Nephron (organoid): ENCODE measurements around the gene PCBP3.

Source experiments
- H3K27ac Mint-ChIP-seq, 3 experiments: 2 replicates each; pipeline ENCODE4 v1.8.0; 2020; ENCODE audit warnings: mixed read lengths in 3 of 3, mild to moderate bottlenecking in 2 of 3, moderate library complexity in 1 of 3
- H3K27me3 Mint-ChIP-seq: 2 replicates; pipeline ENCODE4 v1.8.0; 2021; ENCODE audit warnings: low read depth, mild to moderate bottlenecking, moderate library complexity, mixed read lengths
- H3K36me3 Mint-ChIP-seq: 2 replicates; pipeline ENCODE4 v1.8.0; 2020; ENCODE audit warnings: low read depth, mixed read lengths
- H3K4me1 Mint-ChIP-seq: 2 replicates; pipeline ENCODE4 v1.8.0; 2020; ENCODE audit warnings: mixed read lengths
- H3K4me3 Mint-ChIP-seq, 3 experiments: 2 replicates each; pipeline ENCODE4 v1.8.0; 2020; ENCODE audit warnings: mild to moderate bottlenecking in 3 of 3, mixed read lengths in 3 of 3, moderate library complexity in 2 of 3
- H3K9me3 Mint-ChIP-seq: 2 replicates; pipeline ENCODE4 v1.8.0; 2020; ENCODE audit warnings: mixed read lengths
- TF ChIP-seq, protein P1 (sequence below), 3 experiments: fragments of 200-600 bp; sonication (generic); IDR thresholded peaks; one replicate each; pipeline ENCODE4 v1.5.0; 2021; ENCODE audit warnings: antibody characterized with exemption in 3 of 3; ENCODE audit not compliant: unreplicated experiment in 3 of 3

PCBP3 gene

DNA sequence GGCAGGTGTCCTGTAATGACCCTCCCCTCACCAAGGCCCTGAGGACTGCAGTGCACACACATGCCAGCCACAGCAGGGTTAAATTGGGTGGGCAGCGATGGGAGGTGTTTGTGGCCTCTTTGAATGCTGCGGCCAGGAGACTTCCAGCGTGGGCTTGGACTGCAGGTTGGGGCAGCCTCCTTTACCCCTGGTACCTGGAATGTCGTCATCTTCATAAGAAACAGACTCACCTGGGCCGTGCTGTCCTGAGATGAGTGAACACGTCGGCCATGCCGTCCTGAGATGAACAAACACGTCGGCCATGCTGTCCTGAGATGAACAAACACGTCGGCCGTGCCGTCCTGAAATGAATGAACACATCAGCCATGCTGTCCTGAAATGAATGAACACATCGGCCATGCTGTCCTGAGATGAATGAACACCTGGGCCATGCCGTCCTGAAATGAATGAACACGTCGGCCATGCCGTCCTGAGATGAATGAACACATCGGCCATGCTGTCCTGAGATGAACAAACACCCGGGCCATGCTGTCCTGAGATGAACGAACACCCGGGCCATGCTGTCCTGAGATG, 288.0 kb downstream of the PCBP3 start:
- Mint-ChIP-seq H3K27me3 (peaks cover 13% of the 10 kb centered on the region), H3K4me1 (no peaks in the 10 kb centered on the region)

DNA sequence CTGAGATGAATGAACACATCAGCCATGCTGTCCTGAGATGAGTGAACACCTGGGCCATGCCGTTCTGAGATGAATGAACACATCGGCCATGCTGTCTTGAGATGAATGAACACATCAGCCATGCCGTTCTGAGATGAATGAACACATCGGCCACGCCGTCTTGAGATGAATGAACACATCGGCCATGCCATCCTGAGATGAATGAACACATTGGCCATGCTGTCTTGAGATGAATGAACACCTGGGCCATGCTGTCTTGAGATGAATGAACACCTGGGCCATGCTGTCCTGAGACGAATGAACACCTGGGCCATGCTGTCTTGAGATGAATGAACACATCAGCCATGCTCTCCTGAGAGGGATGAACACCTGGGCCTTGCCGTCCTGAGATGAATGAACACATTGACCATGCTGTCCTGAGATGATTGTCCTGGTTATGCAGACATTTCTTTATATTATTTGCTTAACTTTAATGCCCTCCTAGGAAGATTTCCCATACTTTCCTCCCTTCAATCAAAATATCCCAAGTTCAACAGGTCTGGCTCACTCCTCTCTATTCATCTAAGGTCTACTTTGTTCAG, 289.5 kb downstream of the PCBP3 start:
- H3K27ac Mint-ChIP-seq = no peak overlapping the region
- H3K4me1 Mint-ChIP-seq = peaks cover 6% of the 10 kb centered on the region

More for the DNA sequence above, 288.0 kb downstream of the PCBP3 start:
- Mint-ChIP-seq H3K27ac (no peak overlapping the region), H3K9me3 (no peaks in the 10 kb centered on the region), H3K36me3 (no peaks in the 10 kb centered on the region), H3K4me3 (no peak overlapping the region)
- TF ChIP-seq, protein P1, sequence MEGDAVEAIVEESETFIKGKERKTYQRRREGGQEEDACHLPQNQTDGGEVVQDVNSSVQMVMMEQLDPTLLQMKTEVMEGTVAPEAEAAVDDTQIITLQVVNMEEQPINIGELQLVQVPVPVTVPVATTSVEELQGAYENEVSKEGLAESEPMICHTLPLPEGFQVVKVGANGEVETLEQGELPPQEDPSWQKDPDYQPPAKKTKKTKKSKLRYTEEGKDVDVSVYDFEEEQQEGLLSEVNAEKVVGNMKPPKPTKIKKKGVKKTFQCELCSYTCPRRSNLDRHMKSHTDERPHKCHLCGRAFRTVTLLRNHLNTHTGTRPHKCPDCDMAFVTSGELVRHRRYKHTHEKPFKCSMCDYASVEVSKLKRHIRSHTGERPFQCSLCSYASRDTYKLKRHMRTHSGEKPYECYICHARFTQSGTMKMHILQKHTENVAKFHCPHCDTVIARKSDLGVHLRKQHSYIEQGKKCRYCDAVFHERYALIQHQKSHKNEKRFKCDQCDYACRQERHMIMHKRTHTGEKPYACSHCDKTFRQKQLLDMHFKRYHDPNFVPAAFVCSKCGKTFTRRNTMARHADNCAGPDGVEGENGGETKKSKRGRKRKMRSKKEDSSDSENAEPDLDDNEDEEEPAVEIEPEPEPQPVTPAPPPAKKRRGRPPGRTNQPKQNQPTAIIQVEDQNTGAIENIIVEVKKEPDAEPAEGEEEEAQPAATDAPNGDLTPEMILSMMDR (IDR thresholded peaks at IDR 0.05; ENCODE audit: unreplicated experiment in 3 of 3) = no peak

DNA sequence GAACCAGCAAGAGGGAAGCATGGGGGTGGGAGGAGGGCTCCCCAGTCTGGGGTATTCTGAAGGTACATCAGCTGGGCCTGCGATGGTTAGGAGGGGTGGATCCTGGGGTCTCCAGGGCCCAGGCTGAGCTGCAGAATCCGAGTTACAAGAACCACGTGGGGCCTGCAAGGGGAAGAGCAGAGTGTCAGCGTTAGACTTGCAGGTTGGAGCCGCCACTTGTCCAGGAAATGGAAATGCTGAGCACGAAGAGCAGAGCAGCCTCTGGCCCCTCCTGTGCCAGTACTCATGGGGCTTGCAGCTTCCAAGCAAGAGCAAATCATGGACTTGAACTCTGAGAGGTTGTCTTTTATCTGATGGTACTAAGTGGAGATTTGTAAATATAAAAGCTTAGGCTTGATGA, 290.6 kb downstream of the PCBP3 start:
- TF ChIP-seq, protein P1 (IDR thresholded peaks at IDR 0.05; ENCODE audit: unreplicated experiment in 3 of 3) = no peak
- Mint-ChIP-seq H3K27me3 (peaks cover 9% of the 10 kb centered on the region), H3K36me3 (no peaks in the 10 kb centered on the region), H3K27ac (no peak overlapping the region), H3K4me1 (peaks cover 6% of the 10 kb centered on the region), H3K4me3 (no peak overlapping the region), H3K9me3 (no peaks in the 10 kb centered on the region)

More for the DNA sequence above, 289.5 kb downstream of the PCBP3 start:
- no peak overlapping the region for H3K4me3 Mint-ChIP-seq
- no peaks in the 10 kb centered on the region for H3K9me3 Mint-ChIP-seq
- TF ChIP-seq, protein P1 (IDR thresholded peaks at IDR 0.05; ENCODE audit: unreplicated experiment in 3 of 3) = no peak
- H3K27me3 Mint-ChIP-seq = peaks cover 9% of the 10 kb centered on the region
- no peaks in the 10 kb centered on the region for H3K36me3 Mint-ChIP-seq

GRCh38 chr21:45934554-45934953, 291.0 kb downstream of the PCBP3 start:
- TF ChIP-seq, protein P1 (IDR thresholded peaks at IDR 0.05; ENCODE audit: unreplicated experiment in 3 of 3) = no peak
- Mint-ChIP-seq H3K4me1 (peaks cover 6% of the 10 kb centered on the region), H3K27me3 (peaks cover 9% of the 10 kb centered on the region), H3K36me3 (no peaks in the 10 kb centered on the region), H3K27ac (no peak overlapping the region), H3K9me3 (no peaks in the 10 kb centered on the region), H3K4me3 (no peak overlapping the region)

GRCh38 chr21:45935628-45936027, 292.1 kb downstream of the PCBP3 start:
- Mint-ChIP-seq H3K36me3 (no peaks in the 10 kb centered on the region), H3K9me3 (no peaks in the 10 kb centered on the region), H3K4me1 (peaks cover 6% of the 10 kb centered on the region)

More at GRCh38 chr21:45935628-45936027, 292.1 kb downstream of the PCBP3 start:
- no peak overlapping the region for H3K4me3 Mint-ChIP-seq
- TF ChIP-seq, protein P1 (IDR thresholded peaks at IDR 0.05; ENCODE audit: unreplicated experiment in 3 of 3) = no peak
- peaks cover 9% of the 10 kb centered on the region for H3K27me3 Mint-ChIP-seq
- H3K27ac Mint-ChIP-seq = no peak overlapping the region
